ENCODE data around the gene MYO3B.

GRCh38 chr2:170509452-170510193 is 331.7 kb downstream of the MYO3B start:
- TF ChIP-seq CTCF (IDR thresholded peaks at IDR 0.05) = no peak
- TF ChIP-seq PREB (CRISPR knock-in tag; IDR thresholded peaks at IDR 0.05; ENCODE audit: borderline replicate concordance) = no peak
- no peak for TF ChIP-seq IRF1 (CRISPR knock-in tag; IDR thresholded peaks at IDR 0.05)
- TF ChIP-seq MAX (CRISPR knock-in tag; IDR thresholded peaks at IDR 0.05) = no peak
- no peak for TF ChIP-seq IRF2 (CRISPR knock-in tag; IDR thresholded peaks at IDR 0.05; ENCODE audit: borderline replicate concordance, low read depth)
- no peak for TF ChIP-seq ZNF263 (CRISPR knock-in tag; IDR thresholded peaks at IDR 0.05; ENCODE audit: low read depth)
- no peak for TF ChIP-seq TEAD4 (CRISPR knock-in tag; IDR thresholded peaks at IDR 0.05)
- TF ChIP-seq ATF2 (CRISPR knock-in tag; IDR thresholded peaks at IDR 0.05; ENCODE audit: borderline replicate concordance, low read depth) = no peak
- TF ChIP-seq SP1 (CRISPR knock-in tag; conservative IDR thresholded peaks at IDR 0.05) = no peak
- TF ChIP-seq GABPB1 (CRISPR knock-in tag; IDR thresholded peaks at IDR 0.05) = no peak
- no peak for TF ChIP-seq ZBTB43 (CRISPR knock-in tag; IDR thresholded peaks at IDR 0.05)
- TF ChIP-seq PRDM15 (CRISPR knock-in tag; IDR thresholded peaks at IDR 0.05) = no peak
- no peak for TF ChIP-seq NR2C2 (CRISPR knock-in tag; IDR thresholded peaks at IDR 0.05)

All from WTC11 (cell line).